GM21723 (cell line): ENCODE results near the gene DHFR.

Experiments
- ATAC-seq: cut with Tn5 transposase; IDR thresholded peaks from one replicate; pipeline ENCODE4 v1.9.1; 2021; ENCODE audit warnings: mild to moderate bottlenecking, moderate library complexity; ENCODE audit not compliant: unreplicated experiment

The DHFR gene

DNA sequence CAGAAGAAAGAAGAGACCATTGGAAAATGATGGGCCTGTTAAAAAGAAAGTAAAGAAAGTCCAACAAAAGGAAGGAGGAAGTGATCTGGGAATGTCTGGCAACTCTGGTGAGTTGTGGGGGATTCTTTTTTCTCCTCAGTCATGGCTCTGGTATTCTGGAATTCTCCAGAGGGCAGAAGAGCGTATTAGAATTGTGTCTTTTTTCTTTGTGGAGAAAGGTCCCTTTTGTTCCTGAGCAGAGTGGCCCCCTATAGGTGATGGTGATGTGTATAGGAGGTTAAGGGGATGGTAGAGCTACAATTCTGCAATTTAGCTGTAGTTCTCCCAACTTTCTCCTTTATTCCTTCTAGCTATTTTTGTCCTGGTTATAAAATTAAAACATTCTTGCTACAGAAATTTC, 1.6 kb upstream of the DHFR start:
- ATAC-seq: no peak

- no peak for ATAC-seq
These were observed 520 bp upstream of the DHFR start for GRCh38 chr5:80655231-80655774.

GRCh38 chr5:80654054-80654390, 761 bp downstream of the DHFR start:
- peak; percentile 1 for ATAC-seq

DNA sequence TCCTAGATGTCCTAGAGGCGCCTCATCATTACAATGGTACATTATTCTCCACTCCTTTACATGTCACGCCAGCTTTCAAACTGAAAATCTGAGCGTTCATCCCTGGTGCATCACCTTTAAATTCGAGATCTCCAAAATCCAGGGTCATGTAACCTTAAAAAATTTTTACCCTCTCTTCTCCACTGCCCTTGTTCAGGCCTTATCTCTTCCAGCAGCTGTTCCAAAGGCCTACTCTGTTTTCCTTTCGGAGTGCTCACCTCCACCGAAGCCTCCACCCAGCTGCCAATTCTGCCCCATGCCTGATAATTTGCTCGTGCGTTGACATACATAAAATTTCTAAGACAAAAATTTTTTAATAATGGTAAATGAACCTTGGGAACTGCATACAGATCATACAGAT, 1.3 kb downstream of the DHFR start:
- ATAC-seq: no peak

GRCh38 chr5:80646926-80647325, 7.9 kb downstream of the DHFR start:
- ATAC-seq: no peak

GRCh38 chr5:80644900-80645299, 9.9 kb downstream of the DHFR start:
- ATAC-seq: no peak

GRCh38 chr5:80641353-80641752, 13.4 kb downstream of the DHFR start:
- no peak for ATAC-seq

- no peak for ATAC-seq
These were observed 20.6 kb downstream of the DHFR start for GRCh38 chr5:80634193-80634592.

GRCh38 chr5:80632700-80633099, 22.1 kb downstream of the DHFR start:
- ATAC-seq: no peak

- ATAC-seq: no peak
These were observed 23.2 kb downstream of the DHFR start for GRCh38 chr5:80631278-80632259.

DNA sequence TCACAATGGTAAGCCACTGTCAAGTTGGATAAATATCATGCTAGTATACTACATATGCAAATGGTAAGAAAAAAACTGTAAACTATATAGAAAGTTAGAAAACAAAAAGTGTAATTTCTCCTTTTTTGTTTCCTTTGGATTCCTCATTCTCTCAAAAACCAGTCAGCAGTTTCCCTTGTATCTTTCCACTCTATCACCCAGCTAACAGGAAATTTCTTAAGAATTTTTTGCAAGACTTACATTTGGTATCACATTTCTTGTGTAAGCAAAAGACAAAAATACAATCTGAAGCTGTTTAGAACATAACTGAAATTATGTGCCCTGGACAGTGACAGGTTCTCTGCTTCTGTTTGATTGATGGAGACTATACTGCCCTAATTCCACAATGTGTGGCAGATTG, 25.5 kb downstream of the DHFR start:
- no peak for ATAC-seq

- ATAC-seq: no peak
These were observed 29.6 kb downstream of the DHFR start for GRCh38 chr5:80625230-80625629.

GRCh38 chr5:80623999-80624398, 30.8 kb downstream of the DHFR start:
- no peak for ATAC-seq

- ATAC-seq: no peak
These were observed 32.0 kb downstream of the DHFR start for GRCh38 chr5:80622756-80623155.

DNA sequence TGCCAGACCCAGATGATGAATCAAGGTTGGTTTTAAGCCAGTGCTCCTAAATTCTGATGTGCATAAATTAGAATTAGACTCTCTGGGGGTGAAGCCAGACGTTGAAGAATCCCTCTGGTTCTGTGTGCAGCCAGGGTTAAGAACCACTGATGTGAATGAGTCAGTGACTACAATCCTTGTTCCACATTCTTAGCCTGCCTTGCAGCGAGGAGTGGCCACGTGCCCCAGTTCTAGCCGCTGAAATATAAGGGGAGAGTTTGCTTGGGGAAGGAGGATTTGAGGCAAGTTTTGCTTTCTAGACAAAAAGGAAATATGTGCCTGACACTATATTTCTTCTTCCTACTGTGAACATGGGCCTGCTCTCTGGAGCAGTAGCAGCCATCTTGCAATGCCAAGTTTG, 34.6 kb downstream of the DHFR start:
- ATAC-seq: no peak

GRCh38 chr5:80619086-80619485, 35.7 kb downstream of the DHFR start:
- ATAC-seq: no peak

DNA sequence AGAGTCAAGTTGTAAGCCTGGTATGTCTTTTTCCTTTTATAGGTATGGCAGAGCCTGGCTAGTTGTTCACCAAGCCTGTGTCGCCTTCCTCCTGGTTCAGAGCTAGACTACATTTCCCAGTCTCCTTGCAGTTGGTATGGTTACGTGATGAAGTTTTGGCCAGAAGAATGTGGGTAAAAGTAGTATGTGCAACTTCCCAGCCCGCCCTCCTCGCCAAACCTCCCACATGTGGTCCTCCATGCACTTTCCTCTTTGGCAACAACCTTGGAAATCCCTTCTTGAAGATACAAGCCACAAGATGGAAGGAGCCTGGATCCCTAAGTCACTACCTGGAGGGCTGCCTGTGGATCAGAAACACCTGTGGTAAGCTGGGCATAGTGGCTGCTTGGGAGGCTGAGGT, 36.3 kb downstream of the DHFR start:
- no peak for ATAC-seq

- ATAC-seq: no peak
These were observed 39.4 kb downstream of the DHFR start for GRCh38 chr5:80615266-80615914.

DNA sequence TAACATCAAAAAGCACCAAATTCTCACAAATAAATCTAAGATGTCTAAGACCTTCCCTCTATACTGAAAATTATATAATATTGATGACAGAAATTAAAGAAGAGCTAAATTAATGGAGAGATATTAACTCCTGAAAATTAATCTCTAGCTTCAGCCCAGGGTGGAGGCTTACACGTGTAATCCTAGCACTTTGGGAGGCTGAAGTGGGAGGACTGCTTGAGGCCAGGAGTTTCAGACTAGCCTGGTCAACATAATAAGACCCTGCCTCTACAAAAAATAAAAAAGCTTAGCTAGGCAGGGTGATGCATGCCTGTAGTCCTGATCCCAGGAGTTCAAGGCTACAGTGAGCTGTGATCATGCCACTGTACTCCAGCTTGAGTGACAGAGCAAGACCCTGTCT, 45.1 kb downstream of the DHFR start:
- no peak for ATAC-seq

- no peak for ATAC-seq
These were observed 46.1 kb downstream of the DHFR start for GRCh38 chr5:80608731-80609130.

GRCh38 chr5:80607832-80608231, 47.0 kb downstream of the DHFR start:
- peak; percentile 72 for ATAC-seq

DNA sequence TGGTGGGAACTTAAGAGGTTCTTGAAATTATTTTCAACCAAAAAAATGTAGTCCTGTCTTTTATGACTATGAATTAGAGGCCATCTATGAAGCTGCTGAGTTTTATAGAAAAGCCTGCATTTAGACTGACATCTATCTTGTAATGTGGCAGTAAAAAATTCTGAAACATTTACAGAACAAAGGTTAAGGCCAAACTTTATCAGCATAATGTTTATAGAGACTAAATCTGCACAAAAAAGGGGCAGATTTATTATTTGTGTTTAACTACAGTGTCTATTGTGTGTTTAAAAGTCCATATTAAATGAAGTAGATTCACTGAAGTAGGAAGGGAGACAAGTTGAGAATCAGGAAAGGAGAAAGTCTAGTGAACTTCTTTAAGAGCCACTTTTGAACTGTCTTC, 47.4 kb downstream of the DHFR start:
- no peak for ATAC-seq
